ENCODE measurements around the gene LRRC26. TPM values are rescaled to one million over a fixed set of nuclear protein-coding genes. Genes with fewer than 3 reads are reported as not detected.

LRRC26 gene
- total RNA-seq, 1 donor from 2014 or later: 0.21 TPM

- intact Hi-C loops (cut with micrococcal nuclease): no loop called here
- Mint-ChIP-seq H3K27me3 (ENCODE audit: insufficient read depth) (peaks cover 17% of the 10 kb centered on the region), H3K36me3 (ENCODE audit: low read depth) (peaks cover 3% of the 10 kb centered on the region)
These were observed 5.0 kb upstream of the LRRC26 start for GRCh38 chr9:137174722-137175293.

GRCh38 chr9:137173796-137174664, 4.2 kb upstream of the LRRC26 start:
- intact Hi-C loops (cut with micrococcal nuclease): no loop called here
- Mint-ChIP-seq H3K9me3 (no peaks in the 10 kb centered on the region), H3K4me3 (no peak overlapping the region), H3K27ac (no peak overlapping the region), H3K4me1 (ENCODE audit: low read depth) (no peaks in the 10 kb centered on the region), H3K27me3 (ENCODE audit: insufficient read depth) (peaks cover 17% of the 10 kb centered on the region), H3K36me3 (ENCODE audit: low read depth) (peaks cover 3% of the 10 kb centered on the region)
- no peak for DNase-seq (ENCODE audit: low spot score)

More at GRCh38 chr9:137174722-137175293, 5.0 kb upstream of the LRRC26 start:
- Mint-ChIP-seq H3K27ac (no peak overlapping the region), H3K9me3 (no peaks in the 10 kb centered on the region), H3K4me1 (ENCODE audit: low read depth) (no peaks in the 10 kb centered on the region), H3K4me3 (no peak overlapping the region)
- no peak for DNase-seq (ENCODE audit: low spot score)

GRCh38 chr9:137172901-137173795, 3.3 kb upstream of the LRRC26 start:
- H3K27ac Mint-ChIP-seq: no peak overlapping the region
- H3K36me3 Mint-ChIP-seq (ENCODE audit: low read depth): peaks cover 3% of the 10 kb centered on the region
- no peaks in the 10 kb centered on the region for H3K9me3 Mint-ChIP-seq

GRCh38 chr9:137171149-137171900, 1.5 kb upstream of the LRRC26 start:
- H3K27ac Mint-ChIP-seq: no peak overlapping the region
- peaks cover 25% of the 10 kb centered on the region for H3K27me3 Mint-ChIP-seq (ENCODE audit: insufficient read depth)
- intact Hi-C loops (cut with micrococcal nuclease): no loop called here

More at GRCh38 chr9:137172901-137173795, 3.3 kb upstream of the LRRC26 start:
- DNase-seq (ENCODE audit: low spot score): no peak
- Mint-ChIP-seq H3K4me3 (no peak overlapping the region), H3K27me3 (ENCODE audit: insufficient read depth) (peaks cover 19% of the 10 kb centered on the region), H3K4me1 (ENCODE audit: low read depth) (no peaks in the 10 kb centered on the region)
- intact Hi-C loops (cut with micrococcal nuclease): no loop called here

GRCh38 chr9:137170486-137171148, 766 bp upstream of the LRRC26 start:
- H3K4me1 Mint-ChIP-seq (ENCODE audit: low read depth): no peaks in the 10 kb centered on the region
- no peaks in the 10 kb centered on the region for H3K9me3 Mint-ChIP-seq
- H3K27me3 Mint-ChIP-seq (ENCODE audit: insufficient read depth): peaks cover 26% of the 10 kb centered on the region
- no peak overlapping the region for H3K4me3 Mint-ChIP-seq
- DNase-seq (ENCODE audit: low spot score): no peak
- no peak overlapping the region for H3K27ac Mint-ChIP-seq
- intact Hi-C loops (cut with micrococcal nuclease): no loop called here
- H3K36me3 Mint-ChIP-seq (ENCODE audit: low read depth): no peaks in the 10 kb centered on the region

More at GRCh38 chr9:137171149-137171900, 1.5 kb upstream of the LRRC26 start:
- no peaks in the 10 kb centered on the region for H3K4me1 Mint-ChIP-seq (ENCODE audit: low read depth)
- DNase-seq (ENCODE audit: low spot score): no peak
- peaks cover 2% of the 10 kb centered on the region for H3K36me3 Mint-ChIP-seq (ENCODE audit: low read depth)
- no peaks in the 10 kb centered on the region for H3K9me3 Mint-ChIP-seq
- H3K4me3 Mint-ChIP-seq: no peak overlapping the region

- H3K4me1 Mint-ChIP-seq (ENCODE audit: low read depth): no peaks in the 10 kb centered on the region
- DNase-seq (ENCODE audit: low spot score): no peak
- no peaks in the 10 kb centered on the region for H3K9me3 Mint-ChIP-seq
- no peak overlapping the region for H3K4me3 Mint-ChIP-seq
- H3K36me3 Mint-ChIP-seq (ENCODE audit: low read depth): no peaks in the 10 kb centered on the region
- H3K27me3 Mint-ChIP-seq (ENCODE audit: insufficient read depth): peaks cover 30% of the 10 kb centered on the region
- intact Hi-C loops (cut with micrococcal nuclease): loop anchor here (2.0 kb wide), 1 partner anchor 30 kb away; the partner anchor contains the start of gene GRIN1
- H3K27ac Mint-ChIP-seq: no peak overlapping the region
These were observed 671 bp downstream of the LRRC26 start for GRCh38 chr9:137168904-137169856.

- DNase-seq (ENCODE audit: low spot score): no peak
- Mint-ChIP-seq H3K27ac (no peak overlapping the region), H3K4me3 (no peak overlapping the region), H3K4me1 (ENCODE audit: low read depth) (no peaks in the 10 kb centered on the region), H3K9me3 (no peaks in the 10 kb centered on the region), H3K36me3 (ENCODE audit: low read depth) (no peaks in the 10 kb centered on the region), H3K27me3 (ENCODE audit: insufficient read depth) (peaks cover 26% of the 10 kb centered on the region)
- intact Hi-C loops (cut with micrococcal nuclease): loop anchor here (2.0 kb wide), 1 partner anchor 30 kb away; the partner anchor contains the start of gene GRIN1
These were observed 1.3 kb downstream of the LRRC26 start for GRCh38 chr9:137168573-137168903.

- intact Hi-C loops (cut with micrococcal nuclease): loop anchor here (2.0 kb wide), 1 partner anchor 29 kb away; the partner anchor contains the start of gene GRIN1
- peaks cover 23% of the 10 kb centered on the region for H3K27me3 Mint-ChIP-seq (ENCODE audit: insufficient read depth)
- DNase-seq (ENCODE audit: low spot score): no peak
- no peak overlapping the region for H3K27ac Mint-ChIP-seq
- H3K36me3 Mint-ChIP-seq (ENCODE audit: low read depth): no peaks in the 10 kb centered on the region
- H3K4me1 Mint-ChIP-seq (ENCODE audit: low read depth): no peaks in the 10 kb centered on the region
- no peaks in the 10 kb centered on the region for H3K9me3 Mint-ChIP-seq
- no peak overlapping the region for H3K4me3 Mint-ChIP-seq
These were observed 1.9 kb downstream of the LRRC26 start for GRCh38 chr9:137167747-137168572.

GRCh38 chr9:137167277-137167746, 2.5 kb downstream of the LRRC26 start:
- Mint-ChIP-seq H3K27ac (no peak overlapping the region), H3K4me1 (ENCODE audit: low read depth) (no peaks in the 10 kb centered on the region), H3K4me3 (no peak overlapping the region), H3K9me3 (no peaks in the 10 kb centered on the region), H3K36me3 (ENCODE audit: low read depth) (no peaks in the 10 kb centered on the region), H3K27me3 (ENCODE audit: insufficient read depth) (peaks cover 23% of the 10 kb centered on the region)
- intact Hi-C loops (cut with micrococcal nuclease): no loop called here
- DNase-seq (ENCODE audit: low spot score): no peak

- Mint-ChIP-seq H3K9me3 (no peaks in the 10 kb centered on the region), H3K4me1 (ENCODE audit: low read depth) (no peaks in the 10 kb centered on the region), H3K36me3 (ENCODE audit: low read depth) (no peaks in the 10 kb centered on the region), H3K27me3 (ENCODE audit: insufficient read depth) (peaks cover 22% of the 10 kb centered on the region), H3K4me3 (no peak overlapping the region), H3K27ac (no peak overlapping the region)
- DNase-seq (ENCODE audit: low spot score): no peak
- intact Hi-C loops (cut with micrococcal nuclease): no loop called here
These were observed 3.2 kb downstream of the LRRC26 start for GRCh38 chr9:137166380-137167229.
